IPS DF 6.9 (cell line): ENCODE results near the gene MED16.

Source experiments
- DNase-seq: peaks from one replicate; pipeline ENCODE4 v3.0.0-alpha.2; 2013; ENCODE audit warnings: low read depth, low spot score
- H3K27ac ChIP-seq: one replicate; pipeline ENCODE4 v1.5.1; 2013; ENCODE audit warnings: low read length, control low read depth
- H3K27me3 ChIP-seq: 2 replicates; pipeline ENCODE4 v1.6.1; 2013; ENCODE audit warnings: mild to moderate bottlenecking, low read length; ENCODE audit not compliant: control insufficient read depth, insufficient read depth
- H3K36me3 ChIP-seq: 2 replicates; pipeline ENCODE4 v1.6.1; 2013; ENCODE audit warnings: low read length; ENCODE audit not compliant: control insufficient read depth, insufficient read depth
- H3K4me1 ChIP-seq: 2 replicates; pipeline ENCODE4 v1.6.1; 2013; ENCODE audit warnings: low read length; ENCODE audit not compliant: control insufficient read depth, insufficient read depth
- H3K4me3 ChIP-seq: 2 replicates; pipeline ENCODE4 v1.5.1; 2013; ENCODE audit warnings: mild to moderate bottlenecking, low read length
- H3K9me3 ChIP-seq: 2 replicates; pipeline ENCODE4 v1.6.1; 2013; ENCODE audit warnings: low read length, inconsistent platforms; ENCODE audit not compliant: control insufficient read depth, insufficient read depth
- WGBS: extraction: QIAGEN DNeasy Blood & Tissue Kit; methylation state at CpG from one replicate; pipeline ENCODE4 v1.1.7; 2013; ENCODE audit warnings: mixed read lengths, missing lambda C conversion rate; ENCODE audit not compliant: insufficient read length, insufficient coverage; 5-methylcytosine and 5-hydroxymethylcytosine counted together

The MED16 gene

DNA sequence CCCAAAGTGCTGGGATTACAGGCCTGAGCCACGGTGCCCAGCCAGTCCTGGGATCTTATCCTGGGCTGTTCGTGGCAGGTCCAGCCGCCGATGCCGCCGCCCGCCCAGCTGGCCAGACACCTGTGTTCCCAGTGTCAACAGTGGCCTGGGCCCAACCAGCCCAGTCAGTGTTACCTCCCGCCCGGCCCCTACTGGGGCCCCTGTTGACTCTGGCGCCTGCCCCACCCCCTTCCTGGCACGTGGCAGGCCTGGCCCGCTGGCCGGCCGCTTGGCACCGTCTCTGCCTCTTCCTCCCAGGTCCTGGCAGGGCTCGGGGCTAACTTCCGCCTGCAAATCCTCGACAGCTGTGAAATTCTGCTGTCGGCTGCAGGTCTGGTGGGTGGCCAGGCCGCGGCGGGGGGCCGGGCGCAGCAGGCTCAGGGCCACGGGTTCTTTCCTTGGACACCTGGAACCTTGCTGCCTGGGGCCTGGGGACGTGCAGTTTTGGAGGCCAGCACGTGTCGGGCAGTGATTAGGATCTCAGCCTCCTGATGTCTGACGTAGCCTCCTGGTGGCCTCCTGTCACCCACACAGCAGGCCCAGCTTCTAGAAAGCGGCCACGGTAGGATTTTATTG, 42.0 kb upstream of the MED16 start:
- DNase-seq: no peak

DNA sequence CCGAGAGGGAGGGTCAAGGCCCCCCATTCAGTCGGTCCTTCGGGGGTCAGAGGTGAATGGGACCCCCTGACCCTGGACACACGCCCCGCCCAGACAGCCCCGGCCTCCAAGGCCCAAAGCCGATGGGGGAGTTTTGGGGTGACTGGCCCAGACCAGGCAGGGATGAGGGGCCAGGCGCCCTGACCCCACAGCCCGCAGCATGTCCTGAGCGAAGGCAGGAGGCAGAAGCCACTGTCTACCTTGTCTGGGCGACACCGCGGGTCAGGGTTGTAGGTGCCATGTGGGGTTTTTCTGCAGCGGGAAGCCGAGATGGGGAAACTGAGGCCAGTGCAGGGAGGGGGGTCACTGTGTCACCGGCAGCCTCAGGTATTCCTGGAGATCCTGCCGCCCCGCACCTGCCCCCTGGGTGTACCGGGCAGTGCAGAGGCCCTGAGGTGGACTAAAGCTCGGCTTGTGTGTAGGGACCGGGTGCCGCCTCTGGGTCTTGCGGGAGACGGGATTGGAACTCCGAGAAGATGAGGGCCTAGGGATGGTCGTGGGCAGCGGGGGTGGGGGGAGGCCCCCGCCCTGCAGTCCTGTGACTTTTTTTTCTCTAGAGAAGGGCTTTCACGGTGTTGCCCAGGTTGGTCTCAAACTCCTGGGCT, 41.3 kb upstream of the MED16 start:
- H3K36me3 ChIP-seq: peaks cover 9% of the 10 kb centered on the region; the same call in 1 of the 2 replicates
- no peaks in the 10 kb centered on the region for H3K4me1 ChIP-seq
- no CpG with 5 or more reads among the region's 29 CpGs for WGBS
- H3K4me3 ChIP-seq: no peak overlapping the region
- H3K9me3 ChIP-seq: no peaks in the 10 kb centered on the region
- no peak for DNase-seq
- H3K27ac ChIP-seq: no peak overlapping the region
- H3K27me3 ChIP-seq: no peaks in the 10 kb centered on the region

More for the DNA sequence above, 42.0 kb upstream of the MED16 start:
- peaks cover 5% of the 10 kb centered on the region; the same call in 1 of the 2 replicates for H3K36me3 ChIP-seq
- H3K4me1 ChIP-seq: no peaks in the 10 kb centered on the region
- H3K4me3 ChIP-seq: no peak overlapping the region
- no peak overlapping the region for H3K27ac ChIP-seq
- no peaks in the 10 kb centered on the region for H3K9me3 ChIP-seq
- WGBS: no CpG with 5 or more reads among the region's 31 CpGs
- H3K27me3 ChIP-seq: no peaks in the 10 kb centered on the region

DNA sequence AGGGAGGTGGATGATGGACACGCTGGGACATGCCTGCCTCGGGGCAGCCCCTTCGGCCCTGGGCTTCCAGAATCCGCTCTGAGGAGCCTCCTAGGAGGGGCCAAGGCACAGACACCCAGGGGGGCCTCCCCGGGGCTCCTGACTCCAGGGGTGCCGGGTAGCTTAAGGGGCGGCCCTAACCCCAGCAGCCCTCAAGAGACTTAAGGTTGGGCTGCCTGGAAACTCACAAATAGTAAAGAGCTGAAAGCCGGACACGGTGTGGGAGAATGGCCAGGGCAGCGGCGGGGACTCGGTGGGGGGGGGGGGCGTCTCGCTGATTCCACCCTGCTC, 40.5 kb upstream of the MED16 start:
- Histone ChIP-seq H3K4me1 (no peaks in the 10 kb centered on the region), H3K4me3 (no peak overlapping the region), H3K36me3 (peaks cover 9% of the 10 kb centered on the region; the same call in 1 of the 2 replicates), H3K9me3 (no peaks in the 10 kb centered on the region), H3K27ac (no peak overlapping the region), H3K27me3 (no peaks in the 10 kb centered on the region)
- no peak for DNase-seq
- no CpG with 5 or more reads among the region's 14 CpGs for WGBS

DNA sequence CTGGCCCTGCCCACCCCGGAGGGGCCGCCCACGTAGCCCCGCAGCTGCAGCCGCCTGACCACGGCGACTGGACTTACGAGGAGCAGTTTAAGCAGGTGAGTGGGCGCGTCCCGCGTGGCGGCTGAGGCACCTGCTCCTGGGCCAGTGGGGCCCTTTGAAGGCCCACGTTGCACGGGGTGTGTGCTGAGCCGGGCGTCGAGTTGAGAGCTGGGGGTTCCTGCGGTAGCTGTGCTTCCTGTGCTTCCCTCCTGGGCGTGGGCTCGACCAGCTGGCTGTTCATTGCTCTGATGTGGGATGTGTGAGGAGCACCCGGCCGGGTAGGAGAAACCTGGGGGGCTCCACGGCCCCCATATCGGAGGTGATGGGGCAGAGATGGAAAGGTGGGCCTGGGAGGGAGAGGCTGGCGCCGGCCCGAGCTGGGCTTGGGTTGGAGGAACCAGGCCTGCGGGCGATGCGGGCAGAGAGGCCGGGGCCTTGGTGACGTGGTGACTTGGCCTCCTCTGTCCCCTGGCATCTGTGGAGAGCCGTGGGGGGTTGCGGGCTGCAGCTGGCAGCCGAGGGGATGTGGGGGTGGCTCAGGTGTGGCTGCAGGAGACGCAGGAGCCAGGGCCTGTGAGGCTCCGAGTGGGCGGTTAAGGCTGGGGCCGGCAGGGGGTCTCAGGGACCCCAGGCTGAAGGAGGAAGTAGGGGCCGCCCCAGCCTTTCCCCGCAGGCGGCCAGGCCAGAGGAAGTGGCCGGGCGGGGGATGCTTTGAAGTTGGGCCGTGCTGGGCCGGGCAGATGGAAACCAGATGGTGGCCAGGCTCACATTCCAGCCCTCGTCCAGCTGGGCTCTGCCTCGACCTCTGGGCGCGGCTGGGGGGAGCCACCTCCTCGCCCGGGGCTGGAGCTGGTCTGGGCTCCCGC, 39.9 kb upstream of the MED16 start:
- H3K9me3 ChIP-seq: no peaks in the 10 kb centered on the region
- H3K4me3 ChIP-seq: no peak overlapping the region
- no peaks in the 10 kb centered on the region for H3K27me3 ChIP-seq
- no peak overlapping the region for H3K27ac ChIP-seq
- peaks cover 4% of the 10 kb centered on the region; the same call in 1 of the 2 replicates for H3K36me3 ChIP-seq
- no peaks in the 10 kb centered on the region for H3K4me1 ChIP-seq
- no peak for DNase-seq
- WGBS: no CpG with 5 or more reads among the region's 54 CpGs

DNA sequence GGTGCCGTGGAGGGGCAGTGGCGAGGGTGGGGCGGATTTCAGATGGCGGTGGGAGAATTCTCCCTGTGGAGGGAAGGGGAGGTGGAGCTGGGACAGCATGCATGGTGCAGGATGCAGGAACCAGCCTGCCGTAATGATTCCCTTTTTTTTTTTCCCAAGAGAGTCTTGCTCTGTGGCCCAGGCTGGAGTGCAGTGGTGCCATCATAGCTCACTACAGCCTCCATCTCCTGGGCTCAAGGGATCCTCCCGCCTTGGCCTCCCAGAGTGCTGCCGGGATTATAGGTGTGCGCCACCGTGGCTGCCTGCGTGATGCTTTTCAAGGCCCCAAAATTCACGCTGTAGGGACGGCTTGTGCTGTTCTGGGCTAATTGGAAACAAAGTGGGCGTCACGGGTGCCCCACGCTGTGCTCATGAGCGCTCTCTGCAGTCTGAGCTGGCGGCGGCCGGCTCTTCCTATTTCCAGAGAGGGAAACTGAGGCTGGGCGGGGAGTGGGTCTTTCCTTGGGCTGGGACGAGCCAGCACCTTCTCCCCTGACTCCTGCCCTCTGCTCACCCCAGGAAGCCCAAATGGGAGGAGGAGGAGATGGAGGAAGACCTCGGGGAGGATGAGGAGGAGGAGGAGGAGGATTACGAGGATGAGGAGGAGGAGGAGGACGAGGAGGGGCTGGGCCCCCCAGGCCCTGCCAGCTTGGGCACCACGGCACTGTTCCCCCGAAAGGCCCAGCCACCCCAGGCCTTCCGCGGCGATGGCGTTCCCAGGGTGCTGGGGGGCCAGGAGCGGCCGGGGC, 39.1 kb upstream of the MED16 start:
- Histone ChIP-seq H3K4me3 (no peak overlapping the region), H3K27me3 (no peaks in the 10 kb centered on the region), H3K27ac (no peak overlapping the region), H3K36me3 (peaks cover 4% of the 10 kb centered on the region; the same call in 1 of the 2 replicates), H3K9me3 (no peaks in the 10 kb centered on the region), H3K4me1 (no peaks in the 10 kb centered on the region)
- 100% methylated on average over 3 of the region's 32 CpGs for WGBS
- DNase-seq: no peak

DNA sequence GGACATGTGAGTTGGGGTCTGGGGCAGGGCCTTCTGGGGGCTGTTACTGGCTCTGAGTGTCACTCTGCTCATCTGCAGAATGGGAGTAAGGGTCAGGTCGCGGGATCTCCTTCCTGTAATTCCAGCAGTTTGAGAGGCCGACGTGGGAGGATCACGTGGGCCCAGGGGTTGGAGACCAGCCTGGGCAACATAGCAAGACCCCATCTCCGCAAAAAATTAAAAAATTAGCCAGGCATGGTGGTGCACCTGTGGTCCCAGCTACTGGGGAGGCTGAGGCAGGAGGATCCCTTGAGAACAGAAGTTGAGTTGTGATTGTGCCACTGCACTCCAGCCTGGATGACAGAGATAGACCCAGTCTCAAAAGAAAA, 36.9 kb upstream of the MED16 start:
- Histone ChIP-seq H3K9me3 (no peaks in the 10 kb centered on the region), H3K4me3 (no peak overlapping the region), H3K36me3 (peaks cover 4% of the 10 kb centered on the region; the same call in 1 of the 2 replicates), H3K27ac (no peak overlapping the region), H3K4me1 (no peaks in the 10 kb centered on the region), H3K27me3 (no peaks in the 10 kb centered on the region)
- no CpG with 5 or more reads among the region's 6 CpGs for WGBS
- no peak for DNase-seq

DNA sequence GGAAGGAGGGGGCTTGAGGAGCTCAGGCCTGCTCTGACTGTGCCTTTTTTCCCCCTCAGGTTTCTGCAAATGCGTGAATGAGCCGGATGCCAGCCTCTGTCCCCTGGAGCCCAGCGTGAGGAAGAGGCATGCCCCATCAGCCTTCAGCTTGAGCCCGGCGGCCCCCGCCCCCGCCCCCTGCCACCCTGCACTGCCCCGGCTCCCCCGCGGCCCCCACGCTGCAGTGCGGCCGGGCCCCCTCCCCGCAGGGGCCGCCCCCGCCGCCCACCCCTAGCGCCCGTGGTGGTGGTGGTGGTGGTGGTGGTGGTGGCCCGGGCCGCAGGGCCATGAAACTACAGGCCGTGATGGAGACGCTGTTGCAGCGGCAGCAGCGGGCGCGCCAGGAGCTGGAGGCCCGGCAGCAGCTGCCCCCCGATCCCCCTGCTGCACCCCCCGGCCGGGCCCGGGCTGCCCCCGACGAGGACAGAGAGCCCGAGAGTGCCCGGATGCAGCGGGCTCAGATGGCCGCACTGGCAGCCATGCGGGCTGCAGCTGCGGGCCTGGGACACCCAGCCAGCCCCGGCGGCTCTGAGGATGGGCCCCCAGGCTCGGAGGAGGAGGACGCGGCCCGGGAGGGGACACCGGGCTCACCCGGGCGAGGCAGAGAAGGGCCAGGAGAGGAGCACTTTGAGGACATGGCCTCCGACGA, 36.4 kb upstream of the MED16 start:
- WGBS: no CpG with 5 or more reads among the region's 51 CpGs
- Histone ChIP-seq H3K27me3 (no peaks in the 10 kb centered on the region), H3K4me1 (no peaks in the 10 kb centered on the region), H3K36me3 (peaks cover 4% of the 10 kb centered on the region; the same call in 1 of the 2 replicates), H3K4me3 (no peak overlapping the region), H3K9me3 (no peaks in the 10 kb centered on the region), H3K27ac (no peak overlapping the region)
- no peak for DNase-seq

DNA sequence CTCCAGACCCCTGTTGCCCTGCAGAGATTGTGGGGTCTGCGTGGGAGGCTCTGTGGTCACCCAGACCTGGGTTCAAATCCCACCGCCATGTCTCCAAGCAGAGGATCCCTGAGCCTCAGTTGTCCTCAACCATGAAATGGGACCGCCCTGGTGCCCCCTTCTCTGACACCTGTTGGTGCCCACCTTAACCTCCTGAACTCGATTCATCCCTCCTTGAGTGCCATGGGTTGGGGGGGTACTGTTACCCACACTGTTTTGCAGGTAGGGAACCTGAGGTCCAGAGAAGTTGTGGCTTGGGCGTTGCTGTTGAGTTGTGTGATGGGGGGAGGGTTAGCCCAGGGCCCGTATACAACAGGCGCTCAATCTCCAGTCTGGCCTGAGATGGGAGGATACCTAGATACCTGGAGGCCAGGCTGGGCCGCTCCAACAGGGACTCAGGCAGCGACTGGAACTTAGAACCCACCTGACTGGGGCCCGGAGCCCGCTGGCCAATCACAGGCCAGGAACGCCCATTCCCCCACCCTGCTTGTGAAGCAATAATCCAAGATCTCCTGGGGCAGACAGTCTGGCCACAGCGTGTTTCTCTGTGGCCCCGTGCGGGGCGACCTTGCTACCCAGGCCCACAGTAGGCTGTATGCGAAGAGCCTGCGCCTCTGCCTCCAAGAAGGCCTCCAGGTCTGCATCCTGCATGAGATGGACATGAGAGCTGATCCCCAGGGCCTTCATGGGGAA, 35.6 kb upstream of the MED16 start:
- no peak for DNase-seq
- WGBS: no CpG with 5 or more reads among the region's 18 CpGs
- Histone ChIP-seq H3K27me3 (no peaks in the 10 kb centered on the region), H3K9me3 (no peaks in the 10 kb centered on the region), H3K4me3 (no peak overlapping the region), H3K4me1 (no peaks in the 10 kb centered on the region), H3K27ac (no peak overlapping the region), H3K36me3 (peaks cover 4% of the 10 kb centered on the region; the same call in 1 of the 2 replicates)

DNA sequence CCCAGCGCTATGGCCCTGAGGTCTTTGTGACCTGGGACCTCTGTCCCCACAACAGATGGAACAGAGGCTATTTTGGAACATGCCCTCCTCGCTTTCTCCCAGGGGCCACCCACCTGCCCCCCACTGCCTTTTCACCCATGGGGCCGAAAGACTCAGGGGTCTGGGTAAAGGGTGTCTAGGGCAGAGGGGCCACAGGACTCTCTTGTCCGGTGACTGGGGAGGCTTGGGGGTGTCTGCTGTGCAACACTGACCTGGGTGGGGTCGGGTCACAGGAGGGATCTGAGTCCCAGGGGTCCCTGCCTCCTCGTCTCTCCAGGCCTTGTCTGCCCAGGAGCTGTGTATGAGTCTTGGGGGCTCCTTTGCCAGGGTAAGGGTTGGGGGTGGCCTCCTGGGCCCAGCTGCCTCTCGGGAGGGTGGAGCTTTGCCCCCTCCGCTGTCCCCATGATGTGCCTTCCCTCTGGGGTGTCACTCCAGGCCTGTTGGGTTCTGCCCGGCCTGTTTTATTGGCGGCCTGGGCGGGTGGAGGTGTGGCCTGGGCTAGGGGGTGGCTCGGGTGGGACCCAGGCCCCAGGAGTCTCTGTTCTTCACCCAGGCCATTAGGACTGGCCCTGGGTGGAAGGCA, 34.9 kb upstream of the MED16 start:
- DNase-seq: no peak
- no CpG with 5 or more reads among the region's 12 CpGs for WGBS
- Histone ChIP-seq H3K4me3 (no peak overlapping the region; the same call in 1 of the 2 replicates), H3K4me1 (no peaks in the 10 kb centered on the region), H3K36me3 (peaks cover 4% of the 10 kb centered on the region; the same call in 1 of the 2 replicates), H3K9me3 (no peaks in the 10 kb centered on the region), H3K27ac (no peak overlapping the region), H3K27me3 (no peaks in the 10 kb centered on the region)
